ENCODE results near the gene SLC16A7.

DNA sequence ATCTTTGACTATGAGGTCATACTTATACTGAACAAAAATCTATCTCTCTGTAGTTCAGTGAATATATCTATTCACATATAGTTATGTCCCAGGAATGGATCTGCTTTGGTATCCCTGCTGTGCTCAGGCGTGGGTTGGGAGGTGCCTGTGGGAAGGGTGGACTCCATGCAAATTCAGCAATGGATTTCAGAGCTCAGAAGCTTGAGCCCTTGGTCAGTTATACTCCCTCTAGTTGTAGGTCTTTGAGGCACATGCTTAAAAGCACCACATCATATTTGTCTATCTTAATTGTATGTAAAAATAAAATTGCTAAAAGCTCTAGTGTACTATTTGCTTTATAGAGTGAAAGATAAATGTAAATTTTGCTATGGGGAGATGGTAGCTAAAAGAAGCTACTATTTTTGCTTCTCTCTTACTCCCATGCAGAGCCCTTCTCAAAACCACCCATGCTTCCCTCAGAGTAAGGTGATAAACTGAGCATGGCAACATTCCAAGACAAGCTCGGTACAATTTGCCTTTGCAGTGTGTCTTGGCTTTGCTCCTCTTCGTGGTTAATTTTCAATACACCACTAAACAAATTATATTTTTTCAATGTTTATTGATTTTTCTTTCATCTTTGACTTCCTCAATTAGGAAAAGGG is 54.9 kb downstream of the SLC16A7 start:
- TF ChIP-seq, protein P1, sequence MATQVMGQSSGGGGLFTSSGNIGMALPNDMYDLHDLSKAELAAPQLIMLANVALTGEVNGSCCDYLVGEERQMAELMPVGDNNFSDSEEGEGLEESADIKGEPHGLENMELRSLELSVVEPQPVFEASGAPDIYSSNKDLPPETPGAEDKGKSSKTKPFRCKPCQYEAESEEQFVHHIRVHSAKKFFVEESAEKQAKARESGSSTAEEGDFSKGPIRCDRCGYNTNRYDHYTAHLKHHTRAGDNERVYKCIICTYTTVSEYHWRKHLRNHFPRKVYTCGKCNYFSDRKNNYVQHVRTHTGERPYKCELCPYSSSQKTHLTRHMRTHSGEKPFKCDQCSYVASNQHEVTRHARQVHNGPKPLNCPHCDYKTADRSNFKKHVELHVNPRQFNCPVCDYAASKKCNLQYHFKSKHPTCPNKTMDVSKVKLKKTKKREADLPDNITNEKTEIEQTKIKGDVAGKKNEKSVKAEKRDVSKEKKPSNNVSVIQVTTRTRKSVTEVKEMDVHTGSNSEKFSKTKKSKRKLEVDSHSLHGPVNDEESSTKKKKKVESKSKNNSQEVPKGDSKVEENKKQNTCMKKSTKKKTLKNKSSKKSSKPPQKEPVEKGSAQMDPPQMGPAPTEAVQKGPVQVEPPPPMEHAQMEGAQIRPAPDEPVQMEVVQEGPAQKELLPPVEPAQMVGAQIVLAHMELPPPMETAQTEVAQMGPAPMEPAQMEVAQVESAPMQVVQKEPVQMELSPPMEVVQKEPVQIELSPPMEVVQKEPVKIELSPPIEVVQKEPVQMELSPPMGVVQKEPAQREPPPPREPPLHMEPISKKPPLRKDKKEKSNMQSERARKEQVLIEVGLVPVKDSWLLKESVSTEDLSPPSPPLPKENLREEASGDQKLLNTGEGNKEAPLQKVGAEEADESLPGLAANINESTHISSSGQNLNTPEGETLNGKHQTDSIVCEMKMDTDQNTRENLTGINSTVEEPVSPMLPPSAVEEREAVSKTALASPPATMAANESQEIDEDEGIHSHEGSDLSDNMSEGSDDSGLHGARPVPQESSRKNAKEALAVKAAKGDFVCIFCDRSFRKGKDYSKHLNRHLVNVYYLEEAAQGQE (IDR thresholded peaks at IDR 0.05; ENCODE audit: borderline replicate concordance): no peak
- TF ChIP-seq, protein P2, sequence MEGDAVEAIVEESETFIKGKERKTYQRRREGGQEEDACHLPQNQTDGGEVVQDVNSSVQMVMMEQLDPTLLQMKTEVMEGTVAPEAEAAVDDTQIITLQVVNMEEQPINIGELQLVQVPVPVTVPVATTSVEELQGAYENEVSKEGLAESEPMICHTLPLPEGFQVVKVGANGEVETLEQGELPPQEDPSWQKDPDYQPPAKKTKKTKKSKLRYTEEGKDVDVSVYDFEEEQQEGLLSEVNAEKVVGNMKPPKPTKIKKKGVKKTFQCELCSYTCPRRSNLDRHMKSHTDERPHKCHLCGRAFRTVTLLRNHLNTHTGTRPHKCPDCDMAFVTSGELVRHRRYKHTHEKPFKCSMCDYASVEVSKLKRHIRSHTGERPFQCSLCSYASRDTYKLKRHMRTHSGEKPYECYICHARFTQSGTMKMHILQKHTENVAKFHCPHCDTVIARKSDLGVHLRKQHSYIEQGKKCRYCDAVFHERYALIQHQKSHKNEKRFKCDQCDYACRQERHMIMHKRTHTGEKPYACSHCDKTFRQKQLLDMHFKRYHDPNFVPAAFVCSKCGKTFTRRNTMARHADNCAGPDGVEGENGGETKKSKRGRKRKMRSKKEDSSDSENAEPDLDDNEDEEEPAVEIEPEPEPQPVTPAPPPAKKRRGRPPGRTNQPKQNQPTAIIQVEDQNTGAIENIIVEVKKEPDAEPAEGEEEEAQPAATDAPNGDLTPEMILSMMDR (IDR thresholded peaks at IDR 0.05; ENCODE audit: poor library complexity, severe bottlenecking): no peak
- TF ChIP-seq EZH2 (IDR thresholded peaks at IDR 0.05; ENCODE audit: borderline replicate concordance, insufficient read depth, low read length, poor library complexity, severe bottlenecking) (no peak), TAF1 (IDR thresholded peaks at IDR 0.05; ENCODE audit: low read depth) (no peak), SMC3 (conservative IDR thresholded peaks at IDR 0.05; ENCODE audit: poor library complexity) (no peak), EP300 (conservative IDR thresholded peaks at IDR 0.05; ENCODE audit: poor library complexity, severe bottlenecking) (no peak)
